Activated gamma-delta T cell (primary cell): ENCODE data around the gene BCAS1.

Experiments used
- DNase-seq: peaks from one replicate; lab custom pipeline; 2025; lab: John Stamatoyannopoulos, UW

BCAS1 gene

GRCh38 chr20:53904261-53904660 is 166.1 kb downstream of the BCAS1 start:
- no peak for DNase-seq

GRCh38 chr20:53903652-53903987 is 166.8 kb downstream of the BCAS1 start:
- DNase-seq, result no peak

- no peak for DNase-seq
Measured at GRCh38 chr20:53902968-53903651, 167.3 kb downstream of the BCAS1 start.

- DNase-seq, result no peak
Measured at GRCh38 chr20:53901497-53902096, 168.8 kb downstream of the BCAS1 start.

- DNase-seq, result no peak
Measured at GRCh38 chr20:53901064-53901463, 169.3 kb downstream of the BCAS1 start.

DNA sequence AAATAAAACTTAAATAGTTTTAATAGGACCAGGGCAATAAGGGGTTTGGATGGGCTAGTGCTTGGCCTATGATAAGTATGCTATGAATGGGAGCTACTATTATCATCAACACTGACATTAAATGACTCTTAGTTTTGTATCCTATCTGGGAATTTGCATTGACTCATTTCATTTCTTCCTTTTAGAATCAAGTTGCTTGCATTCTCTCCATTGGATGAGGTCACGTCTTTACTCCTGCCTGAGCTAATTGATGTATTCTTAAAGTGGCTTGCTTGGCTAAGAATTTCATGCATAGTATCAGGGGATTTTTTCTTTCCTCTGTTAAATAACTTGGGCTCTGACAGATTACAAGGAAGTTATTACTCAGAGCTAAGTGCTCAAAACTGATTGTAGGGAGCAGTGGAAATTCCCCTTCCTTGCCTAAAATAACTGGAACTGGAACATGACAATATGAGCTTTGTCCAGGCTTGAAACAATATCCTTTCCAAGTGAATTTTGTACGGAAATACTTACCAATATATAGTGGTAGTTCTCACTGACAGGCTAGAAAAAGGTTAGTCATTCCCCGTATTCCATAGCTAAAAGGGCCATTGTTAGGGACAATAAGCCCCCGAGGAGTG is 169.9 kb downstream of the BCAS1 start:
- DNase-seq, result no peak

DNA sequence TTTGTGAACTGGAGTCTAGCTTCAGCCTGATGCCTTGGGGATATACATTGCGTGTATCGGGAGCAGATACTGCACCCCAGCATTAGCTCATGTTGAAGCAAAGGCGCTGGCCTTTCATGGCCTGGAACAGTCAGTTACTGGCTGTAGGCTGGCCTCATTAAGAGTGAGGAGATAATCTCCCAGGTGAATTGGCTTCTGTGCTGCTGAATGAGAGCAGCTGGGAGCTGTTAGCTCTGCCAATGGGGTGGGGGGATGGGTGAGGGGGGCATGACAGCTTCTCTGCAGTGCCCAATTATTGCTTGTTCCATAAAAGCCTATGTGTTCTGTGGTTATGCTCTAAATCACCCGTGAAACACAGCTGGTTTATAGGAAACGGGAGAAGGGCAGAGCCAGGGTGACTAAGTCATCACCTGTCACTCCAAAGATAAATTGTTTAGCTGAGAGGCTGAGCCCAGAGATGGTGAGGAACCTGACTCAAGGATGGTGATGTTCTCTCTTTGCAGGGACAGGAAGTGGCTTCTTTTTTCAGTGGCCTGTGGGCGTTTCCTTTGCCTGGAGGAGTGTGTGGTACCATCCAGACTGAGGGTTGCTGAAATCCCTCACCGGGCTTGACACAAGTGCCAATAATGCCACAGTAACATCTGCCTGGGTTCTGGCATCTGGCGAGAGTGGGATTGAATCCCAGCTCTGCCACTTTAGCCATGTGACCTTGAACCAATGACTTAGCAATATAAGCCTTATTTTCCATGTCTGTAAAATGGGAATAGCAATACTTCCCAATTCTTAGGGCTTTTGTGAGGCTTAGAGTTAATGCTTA is 170.8 kb downstream of the BCAS1 start:
- no peak for DNase-seq

DNA sequence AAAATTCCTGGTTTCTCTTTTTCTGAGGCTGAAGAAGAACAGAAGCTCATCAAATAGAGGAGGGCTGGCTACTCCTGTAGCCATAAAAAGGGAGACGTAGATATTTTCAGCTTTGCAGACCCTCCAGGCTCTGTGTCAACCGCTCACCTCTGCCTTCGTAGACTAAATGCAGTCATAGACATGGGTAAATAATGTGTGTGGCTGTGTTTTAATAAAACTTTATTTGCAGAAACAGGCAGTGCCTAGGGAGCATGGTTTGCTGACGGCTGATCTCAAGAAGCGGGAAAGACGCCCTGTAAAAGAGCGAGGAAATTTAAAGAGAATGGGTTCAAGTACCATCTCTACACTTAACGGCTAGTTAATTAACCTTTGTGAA is 171.8 kb downstream of the BCAS1 start:
- no peak for DNase-seq

DNA sequence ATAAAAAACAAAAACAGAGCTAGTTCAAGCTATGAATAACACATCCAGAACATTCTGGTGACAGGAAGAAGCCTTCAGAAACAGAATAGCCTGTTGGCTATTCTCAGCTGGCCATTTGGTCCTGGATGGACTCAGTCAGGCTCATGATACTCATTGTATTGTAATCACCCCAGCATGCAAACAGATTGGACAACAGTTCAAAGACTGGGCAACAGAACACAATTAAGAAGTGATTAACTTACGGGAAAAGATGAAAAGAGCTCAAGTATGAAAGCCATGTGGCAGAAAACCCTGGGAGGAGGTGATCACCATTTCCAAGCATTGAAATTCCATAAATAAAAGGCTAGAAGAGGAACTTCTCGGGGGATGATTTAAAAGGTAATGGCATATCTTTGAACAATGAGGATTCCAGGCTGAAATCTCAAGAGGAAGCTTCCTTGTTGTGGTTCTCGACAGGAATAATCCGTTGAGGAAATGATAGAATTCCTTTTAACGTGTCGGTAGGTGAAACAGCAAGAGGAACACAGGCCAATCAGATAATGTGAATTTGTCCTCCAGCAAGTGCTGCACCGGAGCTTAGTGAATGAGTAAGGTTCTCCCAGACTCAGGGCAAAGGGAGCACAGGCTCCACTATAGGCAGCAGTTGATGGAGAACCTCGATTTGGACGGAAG is 172.4 kb downstream of the BCAS1 start:
- DNase-seq, result no peak

- DNase-seq, result no peak
Measured at GRCh38 chr20:53896647-53897046, 173.7 kb downstream of the BCAS1 start.

GRCh38 chr20:53896041-53896440 is 174.4 kb downstream of the BCAS1 start:
- DNase-seq, result no peak

- no peak for DNase-seq
Measured at GRCh38 chr20:53895385-53895755, 175.0 kb downstream of the BCAS1 start.

DNA sequence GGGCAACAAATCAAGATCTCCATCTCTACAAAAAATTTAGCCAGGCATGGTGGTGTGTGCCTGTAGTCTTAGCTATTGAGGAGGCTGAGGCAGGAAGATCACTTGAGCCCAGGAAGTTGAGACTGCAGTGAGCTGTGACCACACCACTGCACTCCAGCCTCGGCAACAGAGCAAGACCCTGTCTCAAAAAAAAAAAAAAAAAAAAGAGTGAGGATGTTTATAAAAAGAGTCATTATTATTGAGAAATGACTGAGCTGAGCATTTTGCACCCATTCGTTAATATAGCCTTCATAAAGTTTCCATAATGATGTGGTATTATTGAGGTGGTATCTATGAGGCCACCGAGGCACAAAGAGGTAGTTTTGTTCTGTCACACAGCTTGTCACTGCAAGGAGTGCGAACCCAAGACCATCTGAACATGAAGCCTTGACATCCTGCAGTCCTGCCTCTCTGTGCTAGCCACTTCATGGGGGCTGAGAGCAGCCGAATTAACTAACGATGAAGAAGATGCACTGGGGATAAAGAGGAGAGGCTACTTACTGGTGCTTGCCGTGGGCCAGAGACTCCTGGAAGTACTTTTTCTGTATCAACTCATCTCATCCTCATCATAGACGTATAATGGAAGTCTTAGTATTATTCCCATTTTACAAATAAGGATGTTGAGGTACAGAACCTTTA is 175.5 kb downstream of the BCAS1 start:
- DNase-seq, result no peak
